ENCODE results near the gene CXCL8. TPM values are rescaled to one million over a fixed set of nuclear protein-coding genes. Genes with fewer than 3 reads are reported as not detected.

CXCL8 gene
- total RNA-seq, 2 donors from 2014 or later: 2.6 to 7.9 TPM

- Histone ChIP-seq H3K27me3 (no peaks in the 10 kb centered on the region), H3K27ac (no peak overlapping the region), H3K9me3 (no peaks in the 10 kb centered on the region), H3K4me3 (no peak overlapping the region), H3K36me3 (no peaks in the 10 kb centered on the region), H3K4me1 (peaks cover 0 to 20% of the 10 kb centered on the region in 2 donors)
- DNase-seq (ENCODE audit: low spot score): no peak
- TF ChIP-seq CTCF (IDR thresholded peaks at IDR 0.05): no peak
Measured at GRCh38 chr4:73735231-73735630, 5.1 kb upstream of the CXCL8 start.

DNA sequence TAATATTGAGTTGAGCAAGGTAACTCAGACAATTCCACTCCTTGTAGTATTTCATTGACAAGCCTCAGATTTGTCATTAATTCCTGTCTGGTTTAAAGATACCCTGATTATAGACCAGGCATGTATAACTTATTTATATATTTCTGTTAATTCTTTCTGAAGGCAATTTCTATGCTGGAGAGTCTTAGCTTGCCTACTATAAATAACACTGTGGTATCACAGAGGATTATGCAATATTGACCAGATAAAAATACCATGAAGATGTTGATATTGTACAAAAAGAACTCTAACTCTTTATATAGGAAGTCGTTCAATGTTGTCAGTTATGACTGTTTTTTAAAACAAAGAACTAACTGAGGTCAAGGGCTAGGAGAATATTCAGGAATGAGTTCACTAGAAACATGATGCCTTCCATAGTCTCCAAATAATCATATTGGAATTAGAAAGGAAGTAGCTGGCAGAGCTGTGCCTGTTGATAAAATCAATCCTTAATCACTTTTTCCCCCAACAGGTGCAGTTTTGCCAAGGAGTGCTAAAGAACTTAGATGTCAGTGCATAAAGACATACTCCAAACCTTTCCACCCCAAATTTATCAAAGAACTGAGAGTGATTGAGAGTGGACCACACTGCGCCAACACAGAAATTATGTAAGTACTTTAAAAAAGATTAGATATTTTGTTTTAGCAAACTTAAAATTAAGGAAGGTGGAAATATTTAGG, 821 bp downstream of the CXCL8 start:
- DNase-seq (ENCODE audit: low spot score): no peak
- Histone ChIP-seq H3K4me3 (no peak overlapping the region), H3K27ac (no peak overlapping the region), H3K9me3 (no peaks in the 10 kb centered on the region), H3K36me3 (no peaks in the 10 kb centered on the region), H3K27me3 (no peaks in the 10 kb centered on the region), H3K4me1 (no peaks in the 10 kb centered on the region)
- no peak for TF ChIP-seq CTCF (IDR thresholded peaks at IDR 0.05)

DNA sequence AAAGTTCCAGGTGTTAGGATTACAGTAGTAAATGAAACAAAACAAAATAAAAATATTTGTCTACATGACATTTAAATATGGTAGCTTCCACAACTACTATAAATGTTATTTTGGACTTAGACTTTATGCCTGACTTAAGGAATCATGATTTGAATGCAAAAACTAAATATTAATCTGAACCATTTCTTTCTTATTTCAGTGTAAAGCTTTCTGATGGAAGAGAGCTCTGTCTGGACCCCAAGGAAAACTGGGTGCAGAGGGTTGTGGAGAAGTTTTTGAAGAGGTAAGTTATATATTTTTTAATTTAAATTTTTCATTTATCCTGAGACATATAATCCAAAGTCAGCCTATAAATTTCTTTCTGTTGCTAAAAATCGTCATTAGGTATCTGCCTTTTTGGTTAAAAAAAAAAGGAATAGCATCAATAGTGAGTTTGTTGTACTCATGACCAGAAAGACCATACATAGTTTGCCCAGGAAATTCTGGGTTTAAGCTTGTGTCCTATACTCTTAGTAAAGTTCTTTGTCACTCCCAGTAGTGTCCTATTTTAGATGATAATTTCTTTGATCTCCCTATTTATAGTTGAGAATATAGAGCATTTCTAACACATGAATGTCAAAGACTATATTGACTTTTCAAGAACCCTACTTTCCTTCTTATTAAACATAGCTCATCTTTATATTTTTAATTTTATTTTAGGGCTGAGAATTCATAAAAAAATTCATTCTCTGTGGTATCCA, 1.6 kb downstream of the CXCL8 start:
- Histone ChIP-seq H3K36me3 (no peaks in the 10 kb centered on the region), H3K4me1 (no peaks in the 10 kb centered on the region), H3K27me3 (no peaks in the 10 kb centered on the region), H3K4me3 (no peak overlapping the region), H3K27ac (no peak overlapping the region), H3K9me3 (no peaks in the 10 kb centered on the region)
- TF ChIP-seq CTCF (IDR thresholded peaks at IDR 0.05): no peak
- no peak for DNase-seq (ENCODE audit: low spot score)

- Histone ChIP-seq H3K36me3 (no peaks in the 10 kb centered on the region), H3K9me3 (no peaks in the 10 kb centered on the region), H3K27ac (no peak overlapping the region), H3K4me3 (no peak overlapping the region), H3K4me1 (no peaks in the 10 kb centered on the region), H3K27me3 (no peaks in the 10 kb centered on the region)
- DNase-seq (ENCODE audit: low spot score): no peak
- TF ChIP-seq CTCF (IDR thresholded peaks at IDR 0.05): no peak
Measured at GRCh38 chr4:73742490-73743160, 2.3 kb downstream of the CXCL8 start.

GRCh38 chr4:73743281-73743680, 2.9 kb downstream of the CXCL8 start:
- no peaks in the 10 kb centered on the region for H3K9me3 ChIP-seq
- H3K27ac ChIP-seq: no peak overlapping the region
- H3K4me1 ChIP-seq: no peaks in the 10 kb centered on the region
- no peaks in the 10 kb centered on the region for H3K27me3 ChIP-seq
- no peak for TF ChIP-seq CTCF (IDR thresholded peaks at IDR 0.05)
- no peaks in the 10 kb centered on the region for H3K36me3 ChIP-seq
- no peak for DNase-seq (ENCODE audit: low spot score)
- no peak overlapping the region for H3K4me3 ChIP-seq
